Measurements from ENCODE around the gene CS.
"Not testable (repeated sequence)": the region's sequence is repeated elsewhere in the genome, so short reads cannot be mapped to it uniquely, and the experiment has no call there.

Gene CS

DNA sequence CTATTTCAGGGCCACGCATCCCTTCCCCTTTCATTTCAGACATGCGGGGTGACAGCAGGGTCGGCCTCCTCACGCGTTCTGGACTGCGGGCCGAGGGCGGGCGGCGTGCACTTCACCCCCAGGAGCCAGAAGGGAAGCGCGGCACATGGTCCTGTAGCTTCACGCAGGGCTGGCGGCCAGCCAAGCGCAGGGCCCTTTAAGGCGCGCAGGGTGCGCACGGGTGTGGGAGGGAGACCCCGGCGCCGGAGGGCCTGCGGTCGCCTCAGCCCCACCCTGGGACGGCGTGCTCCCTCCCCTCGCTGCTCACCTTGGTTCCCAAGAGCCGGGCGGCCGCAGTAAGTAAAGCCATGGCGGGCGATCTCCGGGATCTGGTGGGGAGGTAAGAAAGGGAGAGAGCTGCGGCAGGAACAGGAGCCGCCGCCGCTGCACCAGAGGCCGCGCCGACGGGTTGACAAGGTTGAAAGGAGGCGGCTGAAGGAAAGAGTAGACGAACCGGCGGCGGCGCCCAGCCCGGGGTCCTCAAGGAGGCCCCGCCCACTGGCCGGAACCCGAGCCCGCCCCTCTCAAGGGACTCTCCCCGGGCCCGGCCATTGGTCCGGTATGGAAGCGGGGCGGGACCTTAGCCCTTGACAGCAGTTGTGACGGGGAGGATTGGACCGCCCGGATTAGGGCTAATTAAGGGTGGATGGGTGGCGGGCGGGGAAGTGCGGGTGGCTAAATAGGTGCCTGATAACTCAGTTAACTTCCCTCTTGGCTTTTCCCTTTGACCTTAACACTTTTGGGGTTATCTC is at the start of gene CS:
Gene CS (minus strand): TSS at position 478 of the 791 bp plus-strand sequence. CDS start 129 bp downstream, at position 349.
- DNase-seq (ENCODE audit: extremely low read depth, low read depth), result peak; percentile 89
- H3K4me3 ChIP-seq (replicated peaks; ENCODE audit: low read depth, low read length), result peak within 1 kb of the TSS; percentile 96
- TF ChIP-seq, protein P1, sequence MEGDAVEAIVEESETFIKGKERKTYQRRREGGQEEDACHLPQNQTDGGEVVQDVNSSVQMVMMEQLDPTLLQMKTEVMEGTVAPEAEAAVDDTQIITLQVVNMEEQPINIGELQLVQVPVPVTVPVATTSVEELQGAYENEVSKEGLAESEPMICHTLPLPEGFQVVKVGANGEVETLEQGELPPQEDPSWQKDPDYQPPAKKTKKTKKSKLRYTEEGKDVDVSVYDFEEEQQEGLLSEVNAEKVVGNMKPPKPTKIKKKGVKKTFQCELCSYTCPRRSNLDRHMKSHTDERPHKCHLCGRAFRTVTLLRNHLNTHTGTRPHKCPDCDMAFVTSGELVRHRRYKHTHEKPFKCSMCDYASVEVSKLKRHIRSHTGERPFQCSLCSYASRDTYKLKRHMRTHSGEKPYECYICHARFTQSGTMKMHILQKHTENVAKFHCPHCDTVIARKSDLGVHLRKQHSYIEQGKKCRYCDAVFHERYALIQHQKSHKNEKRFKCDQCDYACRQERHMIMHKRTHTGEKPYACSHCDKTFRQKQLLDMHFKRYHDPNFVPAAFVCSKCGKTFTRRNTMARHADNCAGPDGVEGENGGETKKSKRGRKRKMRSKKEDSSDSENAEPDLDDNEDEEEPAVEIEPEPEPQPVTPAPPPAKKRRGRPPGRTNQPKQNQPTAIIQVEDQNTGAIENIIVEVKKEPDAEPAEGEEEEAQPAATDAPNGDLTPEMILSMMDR (IDR thresholded peaks at IDR 0.05; ENCODE audit: low read depth, low read length, missing control alignments), result no peak

DNA sequence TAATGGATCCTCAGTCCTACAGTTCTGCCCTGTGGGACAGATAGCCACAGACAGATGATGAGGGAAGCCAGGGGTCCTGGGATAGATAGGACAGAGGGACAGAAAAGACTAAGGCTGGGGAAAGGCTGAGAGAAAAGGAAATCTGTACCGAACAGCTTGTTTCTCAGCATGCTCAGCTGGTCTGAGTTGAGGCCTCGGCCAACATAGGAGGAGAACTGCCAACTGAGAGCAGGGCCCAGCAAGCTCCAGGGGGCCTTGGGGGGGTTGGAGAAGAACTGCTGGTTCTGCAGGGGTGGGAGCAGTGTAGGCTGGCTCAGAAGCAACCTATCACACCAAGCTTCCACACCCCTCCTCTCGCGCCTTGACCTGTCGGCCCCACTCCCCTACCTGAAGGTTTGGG is 48.6 kb upstream of the CS start:
- DNase-seq (ENCODE audit: extremely low read depth, low read depth), result no peak

DNA sequence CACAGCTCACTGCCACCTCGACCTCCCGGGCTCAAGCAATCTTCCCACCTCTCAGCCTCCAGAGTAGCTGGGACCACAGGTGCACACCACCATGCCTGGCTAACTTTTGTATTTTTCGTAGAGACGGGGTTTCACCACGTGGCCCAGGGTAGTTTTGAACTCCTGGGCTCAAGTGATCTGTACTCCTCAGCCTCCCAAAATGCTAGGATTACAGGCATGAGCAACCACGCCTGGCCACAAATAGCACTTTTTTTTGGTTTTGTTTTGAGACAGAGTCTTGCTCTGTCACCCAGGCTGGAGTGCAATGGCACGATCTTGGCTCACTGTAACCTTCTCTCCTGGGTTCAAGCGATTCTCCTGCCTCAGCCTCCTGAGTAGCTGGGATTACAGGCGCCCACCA is 47.1 kb upstream of the CS start:
- not testable (repeated sequence) for H3K4me3 ChIP-seq (replicated peaks; ENCODE audit: low read depth, low read length); DNase-seq (ENCODE audit: extremely low read depth, low read depth)

More for the DNA sequence above, 48.6 kb upstream of the CS start:
- no peak overlapping the region for H3K4me3 ChIP-seq (replicated peaks; ENCODE audit: low read depth, low read length)
- TF ChIP-seq, protein P1 (IDR thresholded peaks at IDR 0.05; ENCODE audit: low read depth, low read length, missing control alignments), result no peak

DNA sequence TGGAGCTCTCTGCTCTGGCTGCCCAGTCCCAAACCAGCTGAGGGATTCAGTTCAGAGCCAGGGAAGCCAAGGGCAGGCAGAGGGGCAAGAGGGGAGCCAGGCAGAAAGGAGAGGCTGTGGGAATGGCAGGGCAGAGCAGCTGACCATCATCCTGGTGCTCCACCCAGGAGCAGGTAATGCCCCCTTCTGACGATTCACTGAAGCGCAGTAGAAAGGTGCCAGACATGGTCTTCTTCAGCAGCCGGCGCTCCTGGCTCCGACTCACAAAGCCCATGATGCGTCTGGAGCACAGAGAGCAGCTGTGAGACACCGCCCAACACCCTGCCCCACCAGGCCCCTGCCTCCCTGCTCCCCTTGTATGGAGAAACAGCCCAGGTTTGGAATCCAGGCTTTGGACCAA is 46.5 kb upstream of the CS start:
- H3K4me3 ChIP-seq (replicated peaks; ENCODE audit: low read depth, low read length), result no peak overlapping the region
- TF ChIP-seq, protein P1 (IDR thresholded peaks at IDR 0.05; ENCODE audit: low read depth, low read length, missing control alignments), result no peak
- no peak for DNase-seq (ENCODE audit: extremely low read depth, low read depth)

DNA sequence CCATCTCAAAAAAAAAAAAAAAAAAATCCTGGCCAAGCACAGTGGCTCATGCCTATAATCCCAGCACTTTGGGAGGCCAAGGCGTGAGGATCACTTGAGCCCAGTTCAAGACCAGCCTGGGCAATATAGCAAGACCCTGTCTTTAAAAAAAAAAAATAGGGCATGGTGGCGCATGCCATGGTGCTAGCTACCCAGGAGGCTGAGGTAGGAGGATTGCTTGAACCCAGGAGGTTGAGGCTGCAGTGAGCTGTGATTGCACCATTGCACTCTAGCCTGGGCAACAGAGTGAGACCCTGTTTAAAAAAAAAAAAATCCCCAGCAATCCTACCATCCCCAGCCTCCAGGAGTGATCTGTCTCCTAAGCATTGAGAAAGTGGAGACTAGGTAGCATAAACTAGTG is 42.2 kb upstream of the CS start:
- DNase-seq (ENCODE audit: extremely low read depth, low read depth), result not testable (repeated sequence)

DNA sequence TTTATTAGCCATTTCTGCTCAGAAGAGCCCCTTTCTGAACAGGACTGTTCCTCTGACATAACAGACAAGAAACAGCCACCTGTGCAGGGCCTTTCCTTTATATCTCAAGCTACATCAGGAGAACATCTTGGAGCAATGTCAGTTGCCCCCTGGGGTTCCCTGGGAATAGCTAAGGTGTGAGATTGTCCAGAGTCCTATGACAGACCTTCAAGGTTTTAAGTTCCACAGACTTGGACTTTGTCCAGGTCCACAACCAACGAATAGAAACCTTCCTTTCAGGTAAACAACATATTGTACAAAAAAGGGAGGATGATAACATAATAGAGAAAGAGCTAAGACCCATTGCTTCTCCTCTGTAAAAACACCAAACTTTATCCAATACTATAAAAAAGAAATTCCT is 41.5 kb upstream of the CS start:
- no peak for DNase-seq (ENCODE audit: extremely low read depth, low read depth)
- TF ChIP-seq, protein P1 (IDR thresholded peaks at IDR 0.05; ENCODE audit: low read depth, low read length, missing control alignments), result no peak
- H3K4me3 ChIP-seq (replicated peaks; ENCODE audit: low read depth, low read length), result no peak overlapping the region

More for the DNA sequence above, 42.2 kb upstream of the CS start:
- not testable (repeated sequence) for H3K4me3 ChIP-seq (replicated peaks; ENCODE audit: low read depth, low read length)

DNA sequence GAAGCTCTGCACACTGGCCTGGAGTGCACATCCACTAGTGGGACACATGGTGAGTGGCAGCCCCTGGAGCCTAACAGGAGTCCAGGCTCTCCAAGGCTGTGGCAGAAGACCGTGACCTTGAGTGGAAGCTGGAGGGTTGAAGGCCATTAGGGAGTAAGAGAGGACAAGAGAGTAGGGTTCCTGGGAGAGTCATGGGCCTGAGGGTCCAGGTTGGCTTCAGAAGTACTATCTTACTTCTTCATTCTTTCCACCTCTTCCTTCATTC is 39.0 kb upstream of the CS start:
- no peak for DNase-seq (ENCODE audit: extremely low read depth, low read depth)
- TF ChIP-seq, protein P1 (IDR thresholded peaks at IDR 0.05; ENCODE audit: low read depth, low read length, missing control alignments), result no peak
- no peak overlapping the region for H3K4me3 ChIP-seq (replicated peaks; ENCODE audit: low read depth, low read length)
